A549 treated with DMSO at 1 μM for 4 hours (cell line): Measurements from ENCODE around the gene PPP2R3C. TPM values are rescaled to one million over a fixed set of nuclear protein-coding genes. Genes with fewer than 3 reads are reported as not detected.

Experiments
- total RNA-seq: library from RNA; stranded (reverse); fragments of 200-300 nt; extraction: Qiagen RNA extraction; gene quantifications from 5 replicates; pipeline ENCODE4 v1.2.3, GENCODE V29; 2022; ENCODE audit warnings: low read depth

PPP2R3C gene
- total RNA-seq = 23.5 to 27.1 TPM (median 26.5 TPM) in 5 replicates

DNA sequence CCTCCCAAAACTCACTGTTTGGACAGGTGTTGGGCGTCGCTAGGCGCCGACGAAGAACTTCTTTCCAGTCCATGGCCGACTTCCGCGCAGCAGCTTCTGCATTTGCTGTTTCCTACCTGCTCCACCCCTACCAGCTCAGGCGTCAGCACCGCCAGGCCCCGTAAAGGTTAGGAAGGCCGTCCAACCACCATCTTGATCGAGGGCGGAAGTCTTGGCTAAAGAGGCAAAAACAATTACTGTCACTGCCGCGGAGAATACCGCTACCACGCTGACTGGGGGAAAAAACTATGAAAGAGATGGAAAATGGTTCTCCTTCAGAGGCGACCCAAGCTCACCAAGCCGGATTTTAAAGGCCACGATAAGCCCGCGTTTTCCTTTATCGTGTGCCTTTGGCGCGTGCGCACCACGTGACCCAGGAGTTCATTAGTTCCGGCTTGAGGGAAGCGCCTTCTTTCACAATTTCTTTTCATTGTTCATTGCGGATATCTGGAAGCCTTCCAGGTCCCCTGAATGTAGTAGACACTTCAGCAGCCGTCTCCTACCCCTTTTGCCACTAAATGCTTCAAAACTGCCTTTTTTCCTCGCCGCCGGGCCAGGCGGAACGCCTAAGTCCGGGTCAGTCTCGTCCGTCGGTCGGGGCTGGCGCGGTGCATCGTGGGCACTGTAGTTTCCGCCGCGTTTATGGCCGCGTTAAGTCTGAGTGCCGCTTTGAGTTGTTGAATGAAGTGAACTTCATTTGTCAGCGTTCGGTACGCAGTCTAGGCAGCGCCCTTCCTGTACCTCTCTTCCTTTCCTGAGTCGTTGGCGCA, at the start of gene PPP2R3C, which contains the start of gene PRORP:
Gene PPP2R3C (minus strand): TSS at position 104 of the 809 bp plus-strand sequence. CDS start 31 bp downstream, at position 73.
Gene PRORP (plus strand): TSS at position 666 of the 809 bp plus-strand sequence. CDS start 694 bp downstream, outside the sequence.

GRCh38 chr14:35046048-35046750, 75.6 kb downstream of the PPP2R3C start, which contains the start of gene FAM177A1:
Gene FAM177A1, plus strand, starts transcription at chr14:35046272. Its CDS starts 192 bp downstream, at chr14:35046464.

Other genes with a start within 250 kb of the PPP2R3C start
- gene BAZ1A, start 246.6 kb downstream of the PPP2R3C start, total RNA-seq = 25.6 to 32.6 TPM (median 31.0 TPM) in 5 replicates
- gene SRP54, start 139.0 kb downstream of the PPP2R3C start, total RNA-seq = 56.1 to 63.8 TPM (median 63.5 TPM) in 5 replicates
- gene FAM177A1, start 75.7 kb downstream of the PPP2R3C start, total RNA-seq = 75.2 to 93.5 TPM (median 83.1 TPM) in 5 replicates
- gene PRORP, start 562 bp upstream of the PPP2R3C start, total RNA-seq = 32.0 to 37.9 TPM (median 33.8 TPM) in 5 replicates
- 245 to 277 TPM (median 266 TPM) in 5 replicates for gene PSMA6, start 170.4 kb upstream of the PPP2R3C start, total RNA-seq